Hematopoietic multipotent progenitor cell (in vitro differentiated cells): ENCODE results near the gene ZSCAN29. TPM values are rescaled to one million over a fixed set of nuclear protein-coding genes. Genes with fewer than 3 reads are reported as not detected.
A peak's percentile ranks its signal among the peaks of the same experiment; 100 is the strongest.
"Not testable (repeated sequence)": the region's sequence is repeated elsewhere in the genome, so short reads cannot be mapped to it uniquely, and the experiment has no call there.

Experiments used
- DNase-seq, 3 donors: peaks; one replicate each; pipeline ENCODE4 v3.0.0-alpha.2; 2011 to 2015; ENCODE audit warnings: low read depth in 2 of 3, low spot score in 2 of 3
- total RNA-seq: library from RNA; depleted of rRNA; stranded (reverse); fragments of >200 nt; gene quantifications from one replicate; pipeline ENCODE4 v1.2.3, GENCODE V29; 2012

The ZSCAN29 gene
- 16.7 TPM for total RNA-seq

DNA sequence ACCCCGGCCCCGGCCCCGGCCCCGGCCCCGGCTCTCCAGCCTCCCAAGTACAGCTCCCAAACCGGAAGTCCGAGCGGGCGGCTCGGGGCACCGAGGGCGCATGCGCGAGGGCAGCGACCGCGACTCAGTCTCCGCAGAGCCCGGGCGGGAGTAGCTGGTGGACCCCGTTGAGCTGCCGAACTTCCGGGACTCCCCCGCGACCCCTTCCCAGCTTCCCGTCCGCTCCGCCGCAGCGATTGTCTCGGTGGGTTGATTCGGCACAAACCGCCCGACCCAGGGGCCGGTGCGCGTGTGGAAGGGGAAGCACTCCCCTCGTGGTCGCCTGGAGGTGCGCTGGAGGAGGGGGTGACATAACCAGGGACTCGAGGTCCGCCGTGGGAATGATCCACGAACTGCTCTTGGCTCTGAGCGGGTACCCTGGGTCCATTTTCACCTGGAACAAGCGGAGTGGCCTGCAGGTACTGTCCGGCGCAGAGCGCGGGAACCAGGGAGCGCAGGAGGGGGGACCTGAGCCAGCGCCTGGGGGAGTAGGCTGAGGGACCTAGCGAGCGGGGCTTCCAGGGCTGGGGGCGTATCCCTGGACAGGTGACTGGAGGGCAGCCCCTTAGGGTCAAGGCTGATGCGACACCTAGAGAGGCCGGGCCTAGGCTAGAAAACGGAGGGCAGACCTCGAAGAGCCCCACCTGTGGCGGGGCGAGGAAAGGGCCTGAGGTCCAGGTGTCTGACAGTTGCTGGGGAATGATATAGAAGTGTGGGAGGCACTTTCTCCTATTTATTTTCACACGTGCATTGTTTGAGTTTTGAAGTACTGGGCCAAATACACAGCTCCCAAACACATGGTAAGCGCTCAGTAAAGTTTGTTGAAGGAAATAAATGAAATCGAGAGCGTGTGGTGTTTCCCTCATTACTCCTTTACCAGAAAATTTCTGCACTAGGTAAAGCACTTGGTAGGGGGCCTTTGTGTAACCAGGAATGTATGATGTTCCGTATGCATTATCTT lies at the start of gene ZSCAN29, which contains the start of gene TUBGCP4:
Gene ZSCAN29 (minus strand): TSS at position 69 of the 1,000 bp plus-strand sequence. CDS start 1,130 bp downstream, outside the sequence.
Gene TUBGCP4 (plus strand): TSS at position 127 of the 1,000 bp plus-strand sequence. CDS start 254 bp downstream, at position 381.
- DNase-seq, result peak; percentile 45 to 79 (median 77)

DNA sequence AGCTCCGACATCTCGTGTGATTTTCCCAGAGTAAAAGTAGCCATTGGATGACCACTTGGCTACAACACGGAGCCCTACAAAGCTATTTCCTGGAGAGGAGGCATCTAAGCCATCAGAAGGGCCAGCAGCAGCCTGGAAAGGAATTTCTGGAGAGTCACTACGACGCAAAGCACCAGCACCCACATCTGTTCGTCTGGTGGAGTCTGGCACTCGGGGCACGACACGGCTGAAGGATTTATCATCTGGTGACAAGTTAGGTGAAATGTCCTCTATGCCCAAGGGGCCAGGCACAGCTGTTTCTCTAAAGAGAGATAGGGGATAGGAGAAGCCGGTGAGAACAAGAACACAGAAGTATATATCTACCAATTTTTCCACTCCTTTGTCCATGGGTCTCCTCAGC lies 49.6 kb upstream of the ZSCAN29 start:
- DNase-seq, result no peak

DNA sequence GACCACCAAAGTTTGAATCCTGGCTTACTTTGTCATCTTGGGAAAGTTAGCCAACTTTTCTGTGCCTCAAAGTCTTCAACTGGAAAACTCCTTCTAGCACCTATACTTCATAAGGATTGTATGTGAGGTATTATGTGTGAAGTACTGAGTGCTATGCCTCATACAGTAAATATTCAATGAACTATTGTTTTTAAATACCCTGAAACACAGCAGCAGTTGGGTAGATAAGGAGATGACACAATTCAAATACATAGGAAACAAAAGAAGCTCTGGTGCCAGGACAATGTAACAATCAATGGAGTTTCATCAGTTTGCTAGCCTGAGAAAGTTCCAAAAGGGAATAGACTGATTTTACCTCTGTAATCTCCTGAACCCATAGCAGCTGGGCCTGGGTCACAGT lies 43.4 kb upstream of the ZSCAN29 start:
- no peak for DNase-seq

DNA sequence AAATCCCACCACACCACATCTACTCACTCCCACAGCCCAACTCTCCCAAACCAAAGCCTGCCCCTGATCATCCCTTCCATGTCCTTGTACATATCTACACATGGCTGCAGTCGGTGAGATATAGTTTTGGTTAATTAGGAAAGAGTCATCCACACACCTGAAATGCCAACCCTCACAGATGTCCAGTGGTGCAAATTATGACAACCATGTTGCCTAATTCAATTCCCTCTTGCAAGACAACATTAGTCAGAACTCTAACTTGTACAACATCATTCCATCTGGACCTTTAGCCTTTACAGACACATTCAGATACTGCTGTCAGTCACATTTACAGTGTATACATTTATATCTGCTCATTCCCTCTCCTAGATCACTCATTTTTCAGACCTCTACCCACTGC lies 41.3 kb upstream of the ZSCAN29 start:
- no peak for DNase-seq

DNA sequence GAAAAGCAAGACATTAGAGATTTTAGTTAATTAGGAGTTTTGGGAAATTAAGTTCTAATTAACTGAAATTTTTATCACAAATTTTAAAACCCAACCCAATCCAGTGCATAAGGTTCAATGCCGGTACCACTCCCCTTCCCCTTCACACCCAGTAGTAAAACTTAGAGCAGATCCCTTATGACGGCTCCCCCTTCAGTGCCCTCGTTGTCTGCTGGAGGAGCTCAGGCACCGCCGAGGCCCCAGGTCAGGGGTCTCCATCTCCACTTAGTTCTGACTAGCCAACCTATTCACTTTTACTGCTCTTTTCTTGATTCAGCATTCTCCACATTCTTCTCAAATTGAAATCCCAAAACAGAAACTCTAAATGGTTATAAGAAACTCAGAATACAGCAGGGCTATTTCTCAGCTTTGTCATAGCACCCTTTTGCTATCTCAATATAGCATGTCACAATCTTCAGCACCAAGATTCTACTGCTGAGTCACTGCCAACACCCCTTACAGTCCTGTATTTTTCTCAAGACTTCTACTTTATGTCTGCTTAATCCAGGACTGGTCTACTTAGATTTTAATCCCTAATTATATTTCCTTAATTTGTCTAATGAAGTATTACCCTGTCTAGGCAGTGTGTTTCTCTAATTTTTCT lies 39.9 kb upstream of the ZSCAN29 start:
- no peak for DNase-seq

DNA sequence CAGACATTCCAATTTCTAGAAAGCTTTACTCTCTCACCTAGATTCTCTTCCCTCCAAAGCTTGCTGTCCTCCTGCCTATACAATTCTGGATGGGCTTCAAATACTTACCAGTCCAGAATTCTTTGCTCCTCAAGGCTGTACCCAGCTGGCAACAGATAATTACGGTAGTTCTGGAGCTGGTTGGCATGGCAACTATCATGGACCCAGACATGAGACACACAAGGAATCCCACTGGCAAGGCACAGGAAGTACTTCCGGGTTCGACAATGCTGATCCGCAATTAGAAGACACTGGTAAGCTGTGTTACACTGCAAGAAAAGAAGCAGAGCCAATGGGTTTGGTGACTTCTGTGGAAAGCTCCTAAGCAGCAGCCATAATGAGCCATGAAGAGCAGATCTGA lies 37.9 kb upstream of the ZSCAN29 start:
- no peak for DNase-seq

DNA sequence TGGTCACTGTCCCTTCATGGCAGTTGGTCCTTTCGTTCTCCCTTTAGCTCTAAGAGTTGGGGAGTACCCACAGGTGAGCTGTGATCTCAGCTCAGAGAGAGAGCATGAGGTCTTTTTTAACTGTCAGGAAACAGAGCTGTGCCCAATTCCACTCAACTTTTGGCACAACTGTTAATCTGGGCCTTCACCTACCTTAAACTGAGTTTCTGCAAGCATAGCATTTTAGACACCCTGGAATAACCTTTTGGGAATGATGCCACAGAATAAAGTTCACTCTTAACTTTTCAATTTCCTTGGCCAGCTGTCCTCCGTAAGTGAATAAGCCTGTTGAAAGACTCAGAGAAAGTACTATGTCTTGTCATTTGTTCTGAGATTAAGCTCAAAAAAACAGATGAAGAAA lies 36.0 kb upstream of the ZSCAN29 start:
- DNase-seq, result no peak

DNA sequence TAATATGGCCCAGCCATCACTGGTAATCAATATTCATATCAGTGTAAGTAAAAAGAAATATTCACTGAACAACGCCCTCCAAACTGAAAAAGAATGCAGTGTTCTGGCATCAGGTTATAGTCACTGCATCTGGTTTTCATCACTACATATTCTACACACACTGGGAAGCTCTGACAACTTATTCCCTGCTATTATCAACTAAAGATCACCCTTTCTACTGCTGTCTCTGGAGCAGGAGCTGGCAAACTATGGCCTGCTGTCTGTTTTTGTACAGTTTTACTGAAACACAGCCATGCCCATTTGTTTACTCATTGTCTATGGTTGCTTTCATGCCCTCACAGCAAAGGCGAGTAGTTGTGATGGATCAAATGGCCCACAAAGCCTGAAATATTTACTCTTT lies 35.3 kb upstream of the ZSCAN29 start:
- DNase-seq, result no peak

DNA sequence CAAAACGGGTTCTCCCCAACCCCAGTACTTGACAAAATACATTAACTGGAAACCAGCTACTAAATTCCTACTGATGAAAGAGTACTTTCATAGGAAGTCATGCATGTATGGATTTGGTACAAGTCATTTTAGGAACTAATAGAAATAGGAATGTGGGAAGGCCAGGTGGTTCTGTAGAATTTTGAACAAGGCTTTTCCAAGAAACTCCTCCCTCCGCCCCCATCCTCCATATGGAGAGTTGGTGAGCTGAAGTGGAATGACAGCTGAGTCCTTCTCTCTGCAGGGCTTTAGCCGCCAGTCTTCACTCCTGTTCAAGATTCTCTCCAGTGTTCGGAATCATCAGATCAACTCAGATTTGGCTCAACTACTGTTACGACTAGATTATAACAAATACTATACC lies 33.3 kb upstream of the ZSCAN29 start:
- no peak for DNase-seq

DNA sequence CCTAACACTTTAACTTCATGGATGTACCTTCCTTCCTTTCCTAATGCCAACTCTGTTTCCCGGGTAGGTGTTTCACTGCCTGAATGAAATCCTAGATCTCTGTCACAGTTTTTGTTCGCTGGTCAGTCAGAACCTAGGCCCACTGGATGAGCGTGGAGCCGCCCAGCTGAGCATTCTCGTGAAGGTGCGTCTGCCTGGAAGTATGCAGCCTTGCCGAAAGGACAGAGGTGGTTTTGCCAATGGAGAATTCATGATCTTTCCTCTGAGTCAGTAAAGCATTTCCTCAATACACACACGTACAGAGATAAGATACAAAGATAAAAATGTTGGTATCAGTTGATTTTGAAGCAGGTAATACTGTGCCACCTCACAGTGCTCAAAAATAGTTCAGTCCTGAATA lies 32.8 kb upstream of the ZSCAN29 start:
- no peak for DNase-seq

DNA sequence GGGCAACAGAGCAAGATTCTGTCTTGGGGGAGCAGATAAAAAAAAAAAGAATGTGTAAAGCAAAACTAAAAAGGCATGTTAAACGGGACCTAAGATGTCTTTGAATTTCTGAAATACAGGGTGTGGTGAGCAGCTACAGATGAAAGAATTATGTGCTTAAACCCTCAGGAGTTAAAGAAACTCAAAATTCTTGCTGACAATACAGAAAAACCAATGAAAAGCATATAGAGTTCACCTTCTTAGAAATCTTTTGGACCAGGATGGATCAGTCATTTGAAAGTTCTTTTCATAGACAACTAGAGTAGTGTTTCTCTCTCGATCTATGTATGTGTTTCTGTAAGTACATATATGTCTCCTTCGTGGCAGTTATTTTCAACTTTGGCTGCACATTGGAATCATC lies 31.4 kb upstream of the ZSCAN29 start:
- DNase-seq, result no peak

DNA sequence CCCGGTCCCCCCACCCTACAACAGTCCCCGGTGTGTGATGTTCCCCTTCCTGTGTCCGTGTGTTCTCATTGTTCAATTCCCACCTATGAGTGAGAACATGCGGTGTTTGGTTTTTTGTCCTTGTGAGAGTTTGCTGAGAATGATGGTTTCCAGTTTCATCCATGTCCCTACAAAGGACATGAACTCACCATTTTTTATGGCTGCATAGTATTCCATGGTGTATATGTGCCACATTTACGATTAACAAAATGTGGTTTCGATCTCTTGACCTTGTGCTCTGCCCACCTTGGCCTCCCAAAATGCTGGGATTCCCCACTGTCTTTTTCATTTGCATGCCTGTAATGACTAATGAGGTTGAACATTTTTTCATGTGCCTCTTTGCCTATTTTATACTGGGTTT lies 22.7 kb upstream of the ZSCAN29 start:
- DNase-seq, result not testable (repeated sequence)

DNA sequence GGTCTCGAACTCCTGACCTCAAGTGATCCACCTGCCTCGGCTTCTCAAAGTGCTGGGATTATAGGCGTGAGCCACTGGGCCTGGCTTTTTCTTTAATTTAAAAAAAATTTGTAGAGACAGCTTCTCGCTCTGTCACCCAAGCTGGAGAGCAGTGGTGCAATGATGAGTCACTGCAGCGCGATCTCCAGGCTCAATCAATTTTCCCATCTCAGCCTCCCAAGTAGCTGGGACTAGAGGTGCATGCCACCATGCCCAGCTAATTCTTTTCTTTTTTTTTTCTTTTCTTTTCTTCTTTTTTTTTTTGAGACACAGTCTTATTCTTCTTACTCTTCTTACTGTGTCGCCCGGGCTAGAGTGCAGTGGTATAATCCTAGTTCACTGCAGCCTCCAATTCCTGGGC lies 19.9 kb upstream of the ZSCAN29 start:
- DNase-seq, result no peak

DNA sequence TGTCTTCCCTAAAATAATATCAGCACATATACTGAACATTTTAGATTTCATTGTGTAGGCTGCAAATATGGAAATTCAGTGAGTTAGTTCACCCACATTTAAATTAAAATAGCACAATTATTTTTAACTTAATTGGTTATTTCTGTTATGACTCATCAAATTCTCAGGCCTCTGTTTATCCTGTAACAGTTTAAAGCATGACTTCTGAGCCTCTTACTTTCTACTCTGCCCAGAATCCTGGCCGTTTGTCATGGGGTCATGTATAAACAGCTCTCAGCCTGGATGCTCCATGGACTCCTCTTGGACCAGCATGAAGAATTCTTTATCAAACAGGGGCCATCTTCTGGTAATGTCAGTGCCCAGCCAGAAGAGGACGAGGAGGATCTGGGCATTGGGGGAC lies 12.2 kb upstream of the ZSCAN29 start:
- DNase-seq, result no peak

DNA sequence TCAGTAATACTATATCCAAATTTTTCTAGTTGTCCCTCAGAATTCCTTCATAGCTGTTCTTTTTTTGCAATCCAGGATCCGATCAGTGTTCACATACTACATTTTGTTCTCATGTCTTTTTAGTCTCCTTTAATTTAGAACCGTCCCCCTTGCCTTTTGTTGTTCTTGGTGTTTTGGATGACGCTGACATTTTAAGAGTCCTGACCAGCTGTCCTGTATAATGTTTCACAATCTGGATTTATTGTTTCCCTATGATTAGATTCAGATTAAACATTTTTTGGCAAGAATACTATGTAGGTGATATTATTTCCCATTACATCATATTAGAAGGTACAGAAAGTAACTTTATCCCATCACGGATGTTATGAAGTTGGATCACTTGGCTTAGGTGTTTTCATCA lies 11.5 kb upstream of the ZSCAN29 start:
- no peak for DNase-seq

DNA sequence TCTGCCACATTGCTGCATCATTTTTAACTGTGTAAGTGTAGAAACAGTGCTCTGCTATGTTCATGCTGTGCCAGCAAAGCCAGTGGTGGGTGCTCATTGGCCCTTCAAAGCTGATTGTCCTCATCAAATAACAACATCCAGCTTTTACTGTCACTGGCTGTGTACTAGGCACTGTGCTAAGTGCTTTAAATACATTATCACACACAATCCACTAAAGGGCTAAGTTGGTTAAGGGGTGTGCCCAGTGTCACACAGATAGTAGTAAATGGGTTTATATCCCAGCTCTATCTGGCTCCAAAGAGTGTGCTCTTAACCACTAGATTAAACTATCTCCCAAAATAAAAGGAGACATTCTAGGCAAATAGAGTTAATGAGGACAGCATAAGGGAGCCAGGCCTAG lies 7.8 kb upstream of the ZSCAN29 start:
- DNase-seq, result no peak

DNA sequence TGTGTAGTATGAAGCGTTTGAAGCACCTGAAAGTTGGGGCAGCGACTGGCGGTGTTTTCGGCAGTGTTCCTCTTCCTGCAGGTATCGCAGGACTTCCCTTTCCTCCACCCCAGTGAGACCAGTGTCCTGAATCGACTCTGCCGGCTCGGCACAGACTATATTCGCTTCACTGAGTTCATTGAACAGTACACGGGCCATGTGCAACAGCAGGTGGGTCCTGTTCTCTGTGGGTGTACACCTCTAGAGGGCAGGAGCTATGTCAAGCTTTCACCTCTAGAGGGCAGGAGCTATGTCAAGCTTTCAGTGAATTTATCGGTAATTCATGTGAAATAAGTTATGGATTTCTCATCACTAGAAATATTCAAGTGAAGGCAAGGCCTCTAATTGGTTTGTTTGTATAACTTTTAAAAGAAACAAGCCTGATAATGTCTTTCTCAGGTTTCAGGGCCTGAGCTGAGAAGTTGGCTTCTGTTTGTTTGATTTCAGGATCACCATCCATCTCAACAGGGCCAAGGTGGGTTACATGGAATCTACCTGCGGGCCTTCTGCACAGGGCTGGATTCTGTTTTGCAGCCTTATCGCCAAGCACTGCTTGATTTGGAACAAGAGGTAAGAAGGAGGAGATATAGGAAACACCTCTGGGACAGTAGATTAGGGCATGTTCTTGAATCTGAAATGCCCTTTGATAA lies 5.3 kb upstream of the ZSCAN29 start:
- peak in 2 of 3 donors; percentile 23 to 53 for DNase-seq

DNA sequence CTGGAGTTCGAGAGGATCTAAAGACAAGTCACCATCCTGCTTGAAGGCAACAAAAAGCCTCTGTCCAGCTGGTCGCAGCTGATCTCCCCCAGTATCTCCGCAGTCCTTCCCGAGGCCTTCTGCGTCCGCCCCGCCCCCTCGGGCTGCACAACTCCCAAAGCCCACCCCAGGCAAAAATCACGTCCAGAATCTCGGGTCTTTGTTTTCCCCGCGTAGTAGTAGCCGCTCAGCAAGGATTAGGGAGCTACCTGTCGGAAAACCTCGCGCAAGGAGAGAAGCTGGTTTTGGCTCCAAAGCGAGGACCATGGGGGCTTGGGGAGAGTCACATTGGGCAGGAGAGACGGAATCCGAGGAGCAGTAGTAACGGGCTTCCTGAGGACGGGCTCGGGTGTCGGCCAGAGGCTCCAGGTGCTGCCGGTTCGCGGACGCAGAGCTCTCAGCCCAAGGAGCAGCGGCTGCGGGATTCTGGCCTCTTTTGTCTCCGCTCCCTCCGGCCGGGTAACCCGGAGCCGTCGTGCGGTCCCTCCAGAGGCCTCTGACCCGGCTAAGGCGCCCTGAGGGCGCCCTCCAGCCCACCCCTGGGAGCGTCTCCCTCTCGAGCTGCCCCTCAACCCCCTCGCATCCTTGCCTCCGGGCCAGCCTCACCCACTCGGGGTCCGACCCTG lies 401 bp downstream of the ZSCAN29 start:
- DNase-seq, result no peak

DNA sequence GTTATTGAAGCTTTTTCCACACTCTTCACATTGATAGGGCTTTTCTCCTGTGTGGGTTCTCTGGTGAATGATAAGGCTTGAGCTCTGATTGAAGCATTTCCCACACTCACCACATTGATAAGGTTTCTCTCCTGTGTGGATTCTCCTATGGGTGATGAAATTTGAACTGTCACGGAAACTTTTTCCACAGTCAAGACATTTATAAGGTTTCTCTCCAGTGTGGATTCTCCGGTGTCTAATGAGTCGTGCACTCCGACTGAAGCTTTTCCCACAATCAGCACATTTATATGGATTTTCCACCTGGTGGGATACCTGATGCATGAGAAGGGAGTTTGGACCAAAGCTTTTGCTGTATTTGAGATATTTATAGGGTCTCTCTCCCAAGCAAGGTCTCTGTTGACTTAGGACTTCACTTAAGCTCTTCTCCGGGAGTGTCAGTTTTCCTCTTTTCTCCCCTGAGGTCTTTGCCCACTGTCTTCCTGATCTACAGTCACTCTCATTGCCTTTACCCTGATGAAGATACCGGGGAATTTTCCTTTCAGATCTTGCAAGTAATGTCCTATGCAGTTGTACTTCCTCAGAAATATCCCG lies 9.4 kb downstream of the ZSCAN29 start:
- peak in 1 of 3 donors; percentile 5 for DNase-seq

DNA sequence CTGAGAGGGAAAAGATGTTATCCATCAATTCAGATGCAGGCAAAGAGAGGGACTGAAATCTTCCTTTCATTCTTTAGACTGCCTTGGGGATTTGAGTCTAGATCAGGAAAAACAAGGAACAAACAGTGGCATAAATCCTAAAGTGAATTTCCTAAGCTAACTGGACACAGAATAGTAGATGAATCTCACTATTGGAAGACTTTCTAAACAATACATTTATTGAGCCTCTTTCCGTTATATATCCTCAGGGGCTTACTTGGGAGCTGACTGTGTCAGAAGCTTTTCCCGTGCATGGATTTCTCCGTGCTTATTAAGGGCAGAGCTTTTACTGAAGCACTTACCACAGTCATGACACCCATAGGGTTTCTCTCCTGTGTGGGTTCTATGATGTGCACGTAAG lies 10.0 kb downstream of the ZSCAN29 start:
- DNase-seq, result no peak
